ENCODE data around the gene MYBBP1A.

The MYBBP1A gene

DNA sequence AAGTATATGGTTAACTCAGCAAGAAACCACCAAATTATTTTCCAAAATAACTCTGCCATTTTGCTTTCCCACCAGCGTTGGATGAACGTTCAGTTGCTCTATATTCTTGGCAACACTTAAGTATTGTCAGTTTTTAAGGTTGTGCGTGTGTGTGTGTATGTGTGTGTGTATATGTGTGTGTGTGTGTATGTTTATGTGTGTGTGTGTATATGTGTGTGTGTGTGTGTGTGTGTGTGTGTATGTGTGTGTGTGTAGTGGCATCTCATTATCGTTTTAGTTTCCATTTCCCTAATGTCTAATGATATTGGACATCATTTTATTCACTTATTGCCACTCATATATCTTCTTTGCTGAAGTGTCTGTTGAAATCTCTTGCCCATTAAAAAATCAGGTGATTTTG is 17.9 kb upstream of the MYBBP1A start:
- no peak for DNase-seq (ENCODE audit: low read depth in 2 of 2)

DNA sequence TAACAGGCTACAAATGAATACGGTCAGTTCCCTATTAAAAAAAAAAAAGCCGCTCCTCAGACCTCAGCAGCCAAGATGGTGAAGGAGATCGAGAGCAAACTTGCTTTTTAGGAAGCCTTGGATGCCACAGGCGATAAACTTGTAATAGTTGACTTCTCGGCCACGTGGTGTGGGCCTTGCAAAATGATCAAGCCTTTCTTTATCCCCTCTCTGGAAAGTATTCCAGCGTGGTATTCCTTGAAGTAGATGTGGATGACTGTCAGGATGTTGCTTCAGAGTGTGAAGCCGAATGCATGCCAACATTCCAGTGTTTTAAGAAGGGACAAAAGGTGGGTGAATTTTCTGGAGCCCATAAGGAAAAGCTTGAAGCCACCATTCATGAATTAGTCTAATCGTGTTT is 16.9 kb upstream of the MYBBP1A start:
- no peak for DNase-seq (ENCODE audit: low read depth in 2 of 2)

DNA sequence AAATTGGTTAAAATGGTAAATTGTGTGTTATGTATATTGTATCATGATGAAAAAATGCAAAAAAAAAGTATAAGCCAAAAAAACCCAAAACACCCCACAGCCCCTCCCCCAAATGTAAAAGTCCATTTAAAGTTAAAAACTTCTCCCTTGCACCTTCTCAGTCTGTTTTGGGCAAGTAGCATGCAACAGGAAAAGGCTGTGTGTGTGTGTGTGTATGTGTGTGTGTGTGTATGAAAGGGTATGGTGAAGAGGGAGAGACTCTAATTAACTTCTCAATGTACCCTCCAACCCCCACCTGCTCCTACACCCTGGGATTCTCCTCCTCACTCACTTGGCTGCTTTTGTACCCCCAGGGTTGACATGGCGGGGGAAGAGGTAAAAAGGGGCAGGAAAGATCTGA is 14.4 kb upstream of the MYBBP1A start:
- no peak for DNase-seq (ENCODE audit: low read depth in 2 of 2)

DNA sequence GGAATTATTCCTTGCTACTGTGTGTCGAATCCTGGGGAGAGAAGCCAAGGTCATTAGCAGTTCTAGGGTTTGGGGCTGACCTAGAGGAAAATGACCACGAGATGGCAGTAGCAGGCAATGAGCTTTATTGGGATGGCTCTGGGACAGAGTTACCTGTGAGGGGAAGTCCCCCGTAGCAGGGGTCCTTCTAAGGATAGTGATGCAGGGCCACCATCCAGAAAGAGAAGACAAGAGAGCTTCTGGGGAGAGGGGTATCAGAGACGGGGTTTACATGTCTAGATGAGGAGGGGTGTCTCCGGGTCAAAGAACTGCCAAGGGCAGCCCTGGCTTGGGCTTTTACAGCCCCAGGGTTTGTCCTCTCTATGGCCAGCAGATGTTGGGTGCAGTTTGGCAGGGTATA is 11.6 kb upstream of the MYBBP1A start:
- no peak for DNase-seq (ENCODE audit: low read depth in 2 of 2)

DNA sequence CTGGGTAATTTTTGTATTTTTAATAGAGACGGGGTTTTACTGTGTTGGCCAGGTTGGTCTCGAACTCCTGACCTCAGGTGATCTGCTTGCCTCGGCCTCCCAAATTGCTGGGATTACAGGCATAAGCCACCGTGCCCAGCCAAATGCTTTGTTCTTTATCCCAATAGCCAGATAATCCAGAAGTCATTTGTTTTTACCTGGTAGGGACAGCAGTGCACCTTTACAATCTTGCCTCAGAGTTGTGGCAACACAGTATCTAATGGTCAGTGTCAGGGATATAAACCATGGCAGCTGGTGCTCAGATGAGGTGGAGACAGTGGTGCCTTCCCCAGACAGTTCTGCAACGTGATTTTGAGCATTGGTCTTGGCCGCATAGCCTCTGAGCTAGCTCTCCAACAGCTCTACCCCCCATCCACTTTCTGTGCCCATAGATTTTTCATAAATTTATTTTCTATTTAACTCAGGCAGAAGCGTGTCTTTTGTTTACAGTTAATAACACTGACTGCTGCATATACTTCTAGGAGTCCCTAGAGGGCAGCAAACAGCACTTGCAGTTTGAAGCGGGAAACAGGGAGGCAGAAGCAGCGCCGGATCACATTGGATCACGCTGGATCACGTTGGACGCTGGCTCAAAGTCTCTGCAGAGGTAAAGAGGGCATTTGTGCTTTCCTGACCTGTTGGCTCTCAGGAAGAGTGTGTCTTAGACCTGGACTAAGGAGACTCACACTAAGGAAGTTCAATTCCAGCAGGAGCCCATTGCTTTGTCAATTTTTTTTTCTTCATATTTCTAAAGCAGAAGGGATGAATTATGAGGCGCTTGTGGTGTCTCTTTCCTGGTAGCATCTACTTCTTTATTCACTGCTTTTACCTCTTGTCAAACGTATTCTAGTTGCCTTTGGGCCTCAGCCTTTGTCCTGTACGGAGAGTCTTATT is 10.3 kb upstream of the MYBBP1A start:
- DNase-seq (ENCODE audit: low read depth in 2 of 2) = no peak

DNA sequence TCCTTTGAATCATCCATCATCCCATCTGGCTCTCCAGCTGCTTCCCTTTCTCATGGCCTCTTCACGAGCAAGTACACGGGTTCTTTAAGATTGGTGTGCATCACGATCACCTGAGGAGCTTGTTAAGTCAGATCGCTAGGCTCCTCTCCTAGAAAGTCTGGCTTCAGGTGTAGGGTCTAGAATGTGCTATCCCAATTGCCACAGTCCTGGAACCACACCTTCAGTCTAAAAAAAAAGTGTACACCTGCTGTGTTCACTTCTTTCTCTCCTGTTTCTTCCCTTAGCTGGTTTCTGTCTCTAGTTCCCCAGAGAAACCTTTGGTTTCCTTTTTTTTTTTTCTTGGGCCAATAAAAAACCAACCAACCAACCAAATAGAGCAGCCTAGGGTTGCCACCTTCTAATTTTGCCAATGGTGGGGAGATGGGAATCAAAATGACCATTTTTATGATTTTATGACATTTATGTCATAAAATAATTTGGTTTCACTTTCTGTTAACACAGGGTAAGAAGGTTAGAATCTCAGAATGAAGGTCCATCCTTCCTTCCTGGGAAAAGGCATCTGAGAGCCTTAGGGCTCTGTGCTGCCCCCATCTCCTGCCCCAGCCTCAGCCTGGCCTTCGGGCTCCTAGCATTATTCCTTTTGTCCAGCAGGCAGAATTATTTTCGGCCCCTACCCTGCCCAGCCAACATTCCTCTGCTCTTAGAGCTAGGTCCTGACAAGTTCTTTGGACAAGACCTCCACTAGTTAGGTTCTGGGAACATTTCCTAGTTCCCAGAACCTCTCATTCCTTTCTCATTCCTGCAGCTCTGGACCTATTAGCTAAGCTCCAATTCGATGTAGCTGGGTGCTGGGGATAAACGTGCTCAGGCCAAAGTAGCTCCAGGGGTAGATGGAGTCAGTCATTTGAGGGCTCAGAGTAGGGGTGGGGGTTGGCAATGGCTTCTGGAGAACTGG is 7.1 kb upstream of the MYBBP1A start:
- no peak for DNase-seq (ENCODE audit: low read depth in 2 of 2)

DNA sequence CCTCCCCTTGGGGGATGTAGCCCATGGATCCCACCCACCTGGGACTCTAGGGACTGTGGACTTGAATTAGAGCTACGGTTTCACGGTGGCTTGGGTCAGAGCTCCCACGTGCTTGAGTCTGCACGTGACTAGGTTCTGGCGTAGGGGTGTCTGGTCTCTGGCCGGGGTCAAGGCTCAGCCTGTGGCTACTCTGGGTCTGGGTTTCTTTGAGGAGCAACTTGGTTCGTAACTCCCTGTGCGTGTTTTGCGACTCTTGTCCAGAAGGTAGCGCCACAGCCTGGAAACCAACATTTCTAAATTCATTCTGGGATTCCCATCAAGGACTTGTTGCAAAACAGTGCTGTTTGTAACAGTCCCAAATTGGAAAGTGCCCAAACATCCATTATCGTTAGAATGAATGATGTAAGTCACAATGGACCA is 5.7 kb upstream of the MYBBP1A start:
- DNase-seq (ENCODE audit: low read depth in 2 of 2) = no peak

DNA sequence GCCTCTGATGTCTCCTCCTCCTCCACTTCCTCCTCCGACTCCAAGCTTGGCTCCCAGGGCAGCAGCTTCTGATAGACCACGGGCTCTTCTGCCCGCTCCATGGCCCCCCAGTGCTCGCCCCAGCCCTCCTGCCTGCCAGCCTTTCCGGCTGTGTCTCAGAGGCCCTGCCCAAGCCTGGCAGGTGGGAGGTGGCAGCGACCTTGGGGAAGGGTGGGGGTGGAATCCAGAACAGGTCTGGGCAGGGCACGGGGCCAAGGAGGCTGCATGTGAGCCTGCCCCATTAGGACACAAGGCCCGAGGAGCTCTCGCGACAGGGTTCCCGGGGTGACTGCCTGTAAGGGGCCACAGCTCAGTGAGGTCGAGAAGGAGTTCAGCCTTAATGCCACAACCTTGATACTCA is 5.2 kb upstream of the MYBBP1A start, which contains the start of gene GGT6:
GGT6 (minus strand) TSS at position 157 of the 400 bp plus-strand sequence; CDS start at position 101, 56 bp downstream.
- DNase-seq (ENCODE audit: low read depth in 2 of 2) = no peak

DNA sequence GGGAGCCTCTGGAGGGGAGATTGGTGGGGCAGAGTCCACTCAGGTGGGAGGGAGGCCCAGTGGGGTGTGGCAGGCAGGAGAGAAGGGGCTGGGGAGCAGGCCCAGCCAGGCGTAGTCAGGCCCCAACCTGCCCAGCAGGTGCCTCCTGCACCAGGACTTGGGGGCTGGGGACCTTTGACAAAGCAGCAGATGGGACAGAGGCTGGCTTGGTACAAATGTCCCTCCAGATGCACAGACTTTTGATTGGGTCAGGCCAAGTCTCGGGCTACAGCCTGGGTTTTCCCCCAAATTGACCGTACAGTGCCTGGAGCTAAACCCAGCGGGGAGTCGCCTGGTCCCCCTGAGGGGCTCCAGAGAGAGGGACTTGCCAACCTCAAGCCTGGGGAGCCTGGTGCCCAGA is 4.8 kb upstream of the MYBBP1A start:
- no peak for DNase-seq (ENCODE audit: low read depth in 2 of 2)

DNA sequence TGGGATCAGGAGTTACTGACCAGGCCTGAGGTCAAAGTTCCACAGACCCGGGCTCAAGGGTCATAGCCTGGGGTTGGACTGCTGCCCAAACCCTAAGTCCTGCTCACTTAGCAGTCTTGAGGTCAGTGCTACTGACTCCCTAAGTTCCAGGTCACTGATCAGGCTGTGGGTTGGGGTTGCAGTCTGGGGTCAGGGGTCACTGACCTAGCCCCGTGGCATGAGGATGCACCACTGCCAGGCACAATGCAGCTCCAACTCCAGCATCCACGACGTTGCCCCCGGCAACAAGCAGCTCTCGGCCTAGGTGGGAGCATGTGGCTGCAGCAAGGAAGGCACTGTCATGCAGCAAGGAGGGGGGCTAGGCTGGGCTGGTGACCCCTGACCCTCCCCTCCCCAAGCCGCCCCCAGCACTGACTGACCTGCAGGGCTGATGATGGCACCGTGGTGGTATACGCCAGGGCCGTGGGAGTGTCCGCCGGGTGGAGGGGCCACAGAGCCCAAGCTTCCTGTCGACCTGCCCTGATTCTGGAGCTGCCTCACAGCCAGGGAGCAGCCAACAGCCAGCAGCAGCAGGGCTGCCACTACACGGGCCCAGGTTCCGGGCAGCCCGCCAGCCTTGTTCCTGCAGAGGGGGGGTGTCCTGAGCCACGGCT is 4.1 kb upstream of the MYBBP1A start:
- DNase-seq (ENCODE audit: low read depth in 2 of 2) = no peak

DNA sequence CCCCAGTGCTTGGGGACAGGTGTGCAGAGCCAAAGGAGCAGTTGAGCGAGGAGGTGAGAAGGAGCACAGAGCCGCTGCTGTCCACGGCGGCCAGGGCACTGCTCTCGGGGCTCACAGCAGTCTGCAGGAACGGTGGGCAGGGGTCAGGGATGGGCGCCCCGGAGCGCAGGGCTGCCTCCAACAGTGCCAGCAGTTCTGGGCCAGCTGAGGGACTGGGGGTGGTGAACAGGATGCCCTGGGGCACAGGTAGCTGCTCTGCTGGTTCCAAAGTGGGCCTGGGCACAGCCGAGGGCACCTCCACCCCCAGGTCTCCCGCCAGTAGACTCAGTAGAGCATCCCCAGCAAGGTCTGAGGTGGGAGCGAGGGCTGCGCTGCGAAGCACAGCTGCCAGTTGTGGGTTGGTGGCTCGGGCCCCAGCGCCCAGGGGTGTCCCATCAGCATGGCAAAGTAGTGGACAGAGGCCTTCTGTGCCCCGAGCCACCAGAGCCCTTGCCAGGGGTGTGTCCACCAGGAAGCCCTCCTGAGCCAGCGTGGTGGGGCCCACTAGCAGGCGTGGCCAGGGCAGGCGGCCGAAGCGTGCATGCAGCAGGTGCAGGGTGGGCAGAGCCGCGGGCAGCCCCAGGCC is 3.3 kb upstream of the MYBBP1A start:
- no peak for DNase-seq (ENCODE audit: low read depth in 2 of 2)

DNA sequence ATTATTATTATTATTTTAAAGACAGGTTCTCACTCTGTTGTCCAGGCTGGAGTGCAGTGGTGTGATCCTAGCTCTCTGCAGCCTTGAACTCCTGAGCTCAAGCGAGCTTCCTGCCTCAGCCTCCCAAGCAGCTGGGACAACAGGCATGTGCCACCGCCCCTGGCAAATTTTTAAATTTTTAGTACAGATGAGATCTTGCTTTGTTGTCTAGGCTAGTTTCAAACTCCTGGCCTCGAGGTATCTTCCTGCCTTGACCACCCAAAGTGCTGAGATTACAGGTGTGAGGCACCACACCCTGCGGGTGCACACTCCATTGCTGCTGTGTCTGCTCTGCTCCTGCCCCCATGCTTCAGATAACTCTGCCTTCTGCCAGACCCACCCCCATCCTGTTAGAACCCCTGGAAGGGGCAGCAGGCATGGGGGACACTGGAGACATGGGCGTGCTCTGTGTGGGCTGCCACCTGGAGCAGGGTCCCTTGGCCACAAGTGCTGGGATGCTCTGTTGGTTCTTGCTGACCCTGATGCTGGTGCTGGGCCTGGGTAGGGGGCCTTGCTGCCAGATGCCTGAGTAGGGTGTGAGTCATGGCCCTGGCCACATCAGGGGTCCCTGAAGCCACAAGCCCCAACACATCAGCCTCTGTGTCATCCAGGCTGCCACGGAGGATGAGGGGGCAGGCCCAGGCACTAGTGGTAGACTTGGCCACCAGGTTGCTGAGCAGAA is 2.6 kb upstream of the MYBBP1A start:
- DNase-seq (ENCODE audit: low read depth in 2 of 2) = no peak

DNA sequence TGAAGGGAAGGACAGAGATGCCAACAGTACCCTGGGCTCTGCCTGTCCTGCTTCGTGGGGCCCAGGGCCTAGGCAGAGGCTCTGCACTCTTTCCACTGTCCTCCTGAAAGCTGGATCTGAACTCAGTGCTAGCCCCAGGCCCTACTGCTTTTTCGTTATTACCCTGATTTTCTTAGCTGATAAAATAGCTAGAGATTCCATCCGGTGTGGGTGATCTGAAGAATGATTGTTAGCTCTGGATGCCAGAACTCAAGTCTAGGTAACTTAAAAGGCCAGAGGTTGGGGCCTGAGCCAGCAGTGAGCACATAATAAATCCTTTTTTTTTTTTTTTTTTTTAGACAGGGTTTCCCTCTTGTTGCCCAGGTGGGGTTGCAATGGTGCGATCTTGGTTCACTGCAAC is 1.8 kb upstream of the MYBBP1A start:
- no peak for DNase-seq (ENCODE audit: low read depth in 2 of 2)

DNA sequence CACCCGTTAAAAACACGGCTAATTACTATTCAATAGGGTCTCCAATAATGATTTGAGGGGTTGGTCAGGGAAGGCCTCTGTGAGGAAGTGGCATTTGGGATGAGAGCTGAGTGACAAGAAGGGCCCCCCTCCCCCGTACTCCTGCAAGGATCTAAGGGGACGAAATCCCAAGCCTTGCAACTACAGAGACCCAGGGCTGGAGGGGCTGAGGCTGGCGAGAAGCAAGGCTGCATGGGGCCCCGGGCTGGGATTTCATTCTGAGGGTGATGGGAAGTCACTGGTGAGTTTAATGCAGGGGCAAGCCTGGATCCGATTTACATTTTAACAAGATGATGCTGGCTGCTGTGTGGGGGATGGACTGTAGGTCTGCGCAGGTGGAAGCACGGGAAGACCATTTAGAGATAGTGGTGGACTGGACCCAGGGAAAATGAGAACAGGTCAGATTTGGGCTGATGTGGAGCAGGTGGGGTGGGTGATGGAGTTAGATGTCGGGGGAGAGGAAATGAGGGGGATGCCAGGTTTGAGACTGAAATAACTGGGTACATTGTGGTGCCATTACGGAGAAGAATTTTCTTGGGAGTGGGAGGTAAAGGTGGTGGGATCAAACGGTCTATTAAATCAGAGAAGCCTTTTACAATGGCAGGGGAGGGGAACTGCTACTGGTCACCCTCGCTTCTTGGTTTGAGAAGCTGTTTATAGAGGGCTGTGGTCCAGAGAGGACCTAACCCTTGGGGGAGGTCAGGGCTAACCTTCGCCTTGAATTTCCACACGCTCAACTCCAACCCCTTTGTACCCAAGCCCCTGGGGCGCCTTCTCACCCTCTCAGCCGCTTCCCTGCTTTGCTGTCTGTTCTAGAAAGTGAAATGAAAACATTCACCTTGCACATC is 932 bp upstream of the MYBBP1A start:
- DNase-seq (ENCODE audit: low read depth in 2 of 2) = no peak

DNA sequence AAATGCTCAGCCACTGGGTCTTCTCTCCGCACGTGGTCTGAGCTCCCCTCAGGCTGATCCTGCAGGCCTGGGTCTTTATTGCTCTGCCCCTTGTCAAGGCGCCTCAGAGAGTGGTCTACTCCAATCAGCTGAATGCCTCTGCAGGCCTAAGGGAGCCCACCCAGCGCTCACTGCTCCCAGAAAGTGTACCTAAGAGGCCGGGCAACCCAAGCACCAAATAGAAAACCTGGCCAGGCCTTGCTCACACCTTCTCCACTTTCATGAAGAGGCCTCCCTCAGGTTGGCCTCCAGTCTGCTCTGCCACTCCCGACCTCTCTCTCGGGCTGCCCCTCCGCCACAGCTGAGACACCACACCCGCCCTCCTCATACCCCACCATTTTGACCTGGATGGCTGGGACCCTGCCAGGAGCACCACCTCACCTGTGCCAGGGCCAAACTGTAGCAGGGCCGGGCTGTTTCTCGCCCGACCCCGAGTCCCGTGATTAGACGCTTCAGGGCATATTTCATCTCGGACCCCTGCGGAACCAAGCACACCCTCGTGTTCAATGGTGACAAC is 665 bp downstream of the MYBBP1A start:
- no peak for DNase-seq (ENCODE audit: low read depth in 2 of 2)

DNA sequence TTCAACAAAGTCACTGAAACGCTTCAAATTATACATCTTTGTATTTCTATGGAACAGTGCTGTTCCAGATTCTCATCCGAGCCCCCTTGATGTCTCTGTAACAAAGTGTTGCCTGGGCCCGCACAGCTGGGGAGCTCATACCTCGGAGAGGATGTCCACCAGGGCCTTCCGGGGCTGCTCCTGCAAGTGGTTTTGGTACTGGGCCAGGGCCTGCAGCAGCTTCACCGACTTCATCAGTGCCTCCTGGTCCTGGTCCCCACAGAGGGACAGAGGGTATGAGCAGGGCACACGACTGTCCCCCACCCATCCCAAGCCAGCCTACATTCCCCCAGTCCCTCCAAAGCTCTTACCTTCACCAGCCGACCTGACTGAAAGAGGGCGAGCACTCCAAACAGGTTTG is 1.5 kb downstream of the MYBBP1A start:
- no peak for DNase-seq (ENCODE audit: low read depth in 2 of 2)

DNA sequence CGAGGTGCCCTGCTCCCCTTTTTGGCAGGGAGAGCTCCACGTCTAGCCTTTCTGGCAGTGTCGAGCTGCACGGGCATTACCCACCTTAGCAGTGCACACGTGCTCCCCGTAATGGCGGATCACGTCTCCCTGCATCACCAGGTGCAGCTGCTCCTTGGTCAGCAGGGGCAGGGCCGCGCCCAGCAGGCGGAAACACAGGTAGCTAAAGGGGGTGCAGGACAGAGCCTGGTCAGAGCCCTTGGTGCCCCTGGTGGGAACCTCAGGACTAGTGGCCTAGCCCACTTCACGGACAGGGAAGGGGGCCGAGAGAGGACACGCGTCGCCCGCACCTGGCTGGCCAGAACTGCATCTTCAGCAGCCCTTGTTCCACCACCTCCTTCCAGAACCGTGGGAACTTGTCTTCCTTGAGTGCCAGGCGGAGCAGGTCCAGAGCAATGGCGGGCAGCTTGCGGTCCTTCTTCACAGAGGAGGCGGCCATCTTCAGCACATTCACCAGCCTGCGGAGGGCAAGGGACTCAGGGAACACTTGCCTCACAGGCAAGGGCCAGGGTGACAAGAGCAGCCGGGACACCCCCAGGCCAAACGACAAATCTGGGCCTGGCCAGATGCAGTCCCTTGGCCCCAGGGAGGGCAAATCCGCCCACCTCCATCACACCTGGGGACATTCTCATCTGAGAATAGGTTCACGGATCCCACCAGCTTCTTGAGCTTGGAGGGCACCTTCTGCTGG is 3.2 kb downstream of the MYBBP1A start:
- DNase-seq (ENCODE audit: low read depth in 2 of 2) = no peak

DNA sequence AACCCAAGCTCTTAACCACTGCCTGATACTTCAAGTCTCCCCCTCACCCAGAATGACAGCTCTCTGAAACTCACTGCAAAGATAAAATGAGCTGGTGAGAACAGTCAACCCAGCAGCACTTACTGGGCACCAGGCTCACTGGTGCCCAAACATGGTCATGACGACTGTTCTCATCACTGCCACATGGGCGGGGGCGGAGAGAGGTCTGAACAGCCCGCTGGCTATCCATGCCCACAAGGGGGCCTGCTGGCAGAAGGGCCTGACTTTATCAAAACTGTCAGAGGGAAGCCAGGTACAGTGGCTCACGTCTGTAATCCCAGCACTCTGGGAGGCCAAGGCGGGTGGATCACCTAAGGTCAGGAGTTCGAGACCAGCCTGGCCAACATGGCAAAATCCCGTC is 4.0 kb downstream of the MYBBP1A start:
- DNase-seq (ENCODE audit: low read depth in 2 of 2) = no peak

DNA sequence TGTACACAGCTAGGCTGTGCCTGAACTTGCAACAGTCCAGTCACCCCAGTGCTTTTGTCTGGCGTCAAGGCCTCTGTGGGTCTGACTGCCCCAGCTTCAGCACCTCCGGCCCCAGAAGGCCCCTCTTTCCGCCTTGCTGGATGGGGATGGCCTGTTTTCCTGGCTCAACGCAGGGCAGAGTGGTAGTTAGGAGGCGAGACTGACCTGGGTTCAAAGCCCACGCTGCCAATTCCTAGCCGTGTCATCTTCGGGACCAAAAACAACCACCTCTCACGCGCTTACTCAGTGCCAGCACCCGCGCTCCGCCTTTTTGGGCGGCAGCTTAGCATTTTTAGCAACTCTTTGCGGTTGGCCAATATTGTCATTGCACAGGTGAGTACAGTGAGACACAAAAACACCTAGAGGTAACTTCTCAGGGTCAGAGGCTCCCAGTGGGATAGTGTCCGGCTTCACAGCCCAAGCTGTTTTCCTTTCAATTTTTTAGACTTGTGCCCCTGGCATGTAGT is 4.6 kb downstream of the MYBBP1A start:
- DNase-seq (ENCODE audit: low read depth in 2 of 2) = no peak
